H54 (cell line): ENCODE data around the gene CRYBB2.
"Not testable (repeated sequence)": the region's sequence is repeated elsewhere in the genome, so short reads cannot be mapped to it uniquely, and the experiment has no call there.

Source experiments
- DNase-seq: peaks from one replicate; pipeline ENCODE4 v3.0.0; 2011; ENCODE audit warnings: low spot score, mixed read lengths; ENCODE audit not compliant: insufficient read length
- FAIRE-seq: peaks from 3 replicates; lab custom pipeline; 2011; peaks lifted over from hg19 to GRCh38; lab: Jason Lieb, UNC
- POLR2A ChIP-seq: IDR thresholded peaks from 2 replicates; pipeline ENCODE4 v1.6.1; 2011; ENCODE audit warnings: low read depth, mild to moderate bottlenecking, low read length

CRYBB2 gene

DNA sequence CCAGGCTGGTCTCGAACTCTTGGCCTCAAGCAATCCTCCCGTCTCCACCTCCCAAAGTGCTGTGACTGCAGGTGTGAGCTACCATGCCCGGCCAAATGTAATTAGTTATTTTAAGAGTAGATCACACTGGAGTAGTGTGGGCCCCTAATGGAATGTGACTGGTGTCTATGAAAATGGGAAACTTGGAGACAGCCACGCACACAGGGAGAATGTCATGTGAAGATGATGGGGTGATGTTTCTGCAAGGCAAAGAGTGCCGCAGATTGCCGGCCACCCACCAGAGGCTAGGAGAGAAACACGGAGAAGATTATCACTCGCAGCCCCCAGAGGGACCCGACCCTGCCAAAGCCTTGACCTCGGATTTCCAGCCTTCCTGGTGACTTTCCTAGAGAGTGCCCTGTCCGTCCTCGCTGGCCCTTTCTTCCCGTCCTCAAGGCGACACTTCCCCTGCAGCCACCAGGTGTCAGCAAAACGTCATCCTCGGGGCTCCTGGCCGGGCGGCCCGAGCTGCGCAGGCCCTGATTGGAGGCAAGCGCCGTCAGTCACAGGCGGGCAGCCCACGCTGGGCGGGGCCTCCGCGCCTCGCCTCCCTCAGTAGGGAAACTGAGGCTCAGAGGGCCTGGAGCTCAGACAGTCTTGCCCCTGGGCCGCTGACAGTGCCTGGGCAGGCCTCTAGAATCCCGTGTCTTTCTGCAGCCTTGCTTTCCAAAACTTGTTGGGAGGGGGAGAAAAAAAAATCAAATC, 16.3 kb downstream of the CRYBB2 start:
- FAIRE-seq: no peak
- DNase-seq: peak; percentile 92
- no peak for TF ChIP-seq POLR2A

DNA sequence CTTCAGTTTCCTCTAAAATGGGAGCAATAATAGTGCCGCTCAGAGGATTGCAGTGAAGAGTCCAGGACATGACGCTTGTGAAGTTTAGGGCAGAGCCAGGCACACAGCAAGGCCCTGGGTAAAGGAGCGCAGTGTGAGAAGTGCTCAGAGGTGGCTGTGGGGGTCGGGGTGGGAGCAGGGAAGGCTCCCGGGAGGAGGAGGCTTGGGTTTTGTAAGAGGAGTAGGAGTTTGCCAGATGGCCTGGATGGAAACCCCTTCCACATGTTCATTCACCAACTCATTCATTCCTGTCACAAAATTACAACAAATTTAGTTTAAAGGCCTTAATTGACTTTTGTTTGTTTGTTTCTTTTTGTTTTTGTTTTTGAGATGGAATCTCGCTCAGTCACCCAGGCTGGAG, 17.0 kb downstream of the CRYBB2 start:
- FAIRE-seq (no peak), DNase-seq (no peak)
- TF ChIP-seq POLR2A: no peak

DNA sequence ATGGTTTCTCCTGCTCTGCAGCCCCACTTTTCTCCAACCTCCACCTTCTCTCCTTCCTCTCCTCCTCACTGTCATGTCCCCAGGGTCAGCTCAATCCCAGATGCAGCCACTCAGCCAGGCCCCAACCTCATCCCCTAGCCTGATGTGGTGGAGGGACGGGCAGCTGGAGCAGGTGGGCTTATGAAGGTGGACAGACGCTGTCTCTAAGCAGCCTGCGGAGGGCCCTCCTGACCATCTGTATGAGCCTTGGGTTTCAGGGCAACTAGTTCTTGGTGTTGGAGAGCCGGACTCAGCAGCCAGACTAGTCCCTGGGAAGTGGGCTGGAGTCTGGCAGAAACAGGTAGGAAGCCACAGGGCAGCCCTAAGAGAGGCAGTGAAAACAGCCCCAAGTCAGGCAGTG, 18.1 kb downstream of the CRYBB2 start:
- no peak for DNase-seq
- no peak for TF ChIP-seq POLR2A
- FAIRE-seq: no peak

DNA sequence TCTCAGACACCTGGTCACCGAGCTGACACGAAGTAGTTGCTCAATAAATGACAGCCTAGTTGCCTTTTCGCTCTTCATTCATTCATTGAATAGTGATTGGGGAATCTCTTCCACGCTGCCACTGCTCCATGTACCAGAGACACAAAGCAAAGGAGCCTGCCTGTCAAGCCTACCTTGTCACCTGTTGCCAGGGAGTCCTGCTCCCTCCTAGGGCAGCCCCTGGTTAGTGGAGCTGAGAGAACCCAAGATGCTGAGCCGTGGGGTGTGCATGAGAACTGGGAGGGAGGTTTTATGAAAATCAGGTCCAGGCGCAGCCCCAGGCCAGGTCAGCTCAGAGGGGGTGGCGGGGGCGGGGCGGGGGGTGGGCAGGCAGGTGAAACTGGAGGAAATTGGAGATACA, 18.6 kb downstream of the CRYBB2 start:
- not testable (repeated sequence) for DNase-seq, FAIRE-seq

DNA sequence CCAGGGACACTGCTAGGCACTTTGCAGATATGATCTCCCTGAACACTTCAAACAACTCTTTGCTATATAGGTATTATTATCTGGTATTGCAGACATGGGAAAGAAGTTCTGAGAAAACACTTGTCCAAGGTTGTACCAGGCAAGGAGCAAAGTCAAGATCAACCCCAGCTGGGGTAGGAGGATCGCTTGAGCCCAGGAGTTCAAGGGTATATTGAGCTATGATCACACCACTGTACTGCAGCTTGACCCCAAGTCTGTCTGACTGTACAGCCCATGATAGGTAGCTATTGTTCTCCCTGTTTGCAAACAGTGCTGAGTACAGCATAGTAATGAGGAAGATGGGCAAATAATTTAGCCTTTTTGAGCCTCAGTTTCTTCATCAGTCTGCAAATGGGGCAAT, 35.7 kb downstream of the CRYBB2 start:
- FAIRE-seq, DNase-seq: not testable (repeated sequence)

DNA sequence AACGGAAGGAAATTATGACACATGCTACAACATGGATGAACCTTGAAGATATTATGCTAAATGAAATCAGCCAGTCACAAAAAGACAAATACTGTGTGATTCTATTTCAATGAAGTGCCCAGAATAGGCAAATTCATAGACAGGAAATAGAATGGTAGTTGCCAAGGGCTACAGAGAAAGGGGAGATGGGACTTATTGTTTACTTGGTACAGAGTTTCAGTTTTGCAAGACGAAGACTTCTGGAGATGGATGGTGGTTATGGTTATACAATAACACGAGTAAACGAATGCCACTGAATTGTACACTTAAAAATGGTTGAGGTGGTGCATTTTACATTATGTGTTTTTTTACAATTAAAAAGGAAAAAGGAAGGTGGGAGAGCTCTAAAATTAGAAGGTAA, 48.1 kb downstream of the CRYBB2 start:
- DNase-seq, FAIRE-seq: not testable (repeated sequence)

DNA sequence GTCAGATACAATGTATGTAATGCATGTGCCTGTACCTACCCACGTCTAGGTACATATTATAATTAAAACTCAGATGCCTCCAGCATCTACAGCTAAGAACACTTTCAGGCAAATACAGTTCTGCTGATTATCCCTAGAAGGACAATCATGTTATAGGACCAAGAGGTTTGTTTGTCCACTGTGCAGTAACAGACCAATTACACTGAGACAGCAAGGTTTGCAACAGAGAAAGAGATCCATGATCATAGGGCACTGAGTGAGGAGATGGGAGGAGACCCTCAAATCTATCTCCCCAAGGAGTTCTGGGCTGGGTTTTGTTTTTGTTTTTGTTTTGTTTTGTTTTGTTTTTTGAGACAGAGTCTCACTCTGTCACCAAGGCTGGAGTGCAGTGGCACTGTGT, 49.5 kb downstream of the CRYBB2 start:
- FAIRE-seq, DNase-seq: not testable (repeated sequence)

DNA sequence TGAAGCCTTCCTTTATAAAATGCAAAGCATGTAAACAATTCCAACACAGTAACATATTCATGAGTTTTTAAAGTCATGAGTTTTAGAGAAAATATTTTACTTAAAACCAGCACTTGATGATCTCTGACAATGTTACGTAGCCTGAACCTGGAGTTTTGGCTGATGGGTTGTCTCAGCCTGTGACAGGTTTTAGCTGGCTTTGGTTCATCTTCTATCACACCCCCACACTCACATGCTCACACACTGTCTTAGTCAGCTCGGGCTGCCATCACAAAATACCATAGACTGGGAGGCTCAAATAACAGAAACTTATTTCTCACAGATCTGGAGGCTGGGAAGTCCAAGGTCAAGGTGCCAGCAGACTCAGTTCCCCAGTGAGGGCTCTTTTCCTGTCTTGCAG, 50.6 kb downstream of the CRYBB2 start:
- not testable (repeated sequence) for FAIRE-seq

DNA sequence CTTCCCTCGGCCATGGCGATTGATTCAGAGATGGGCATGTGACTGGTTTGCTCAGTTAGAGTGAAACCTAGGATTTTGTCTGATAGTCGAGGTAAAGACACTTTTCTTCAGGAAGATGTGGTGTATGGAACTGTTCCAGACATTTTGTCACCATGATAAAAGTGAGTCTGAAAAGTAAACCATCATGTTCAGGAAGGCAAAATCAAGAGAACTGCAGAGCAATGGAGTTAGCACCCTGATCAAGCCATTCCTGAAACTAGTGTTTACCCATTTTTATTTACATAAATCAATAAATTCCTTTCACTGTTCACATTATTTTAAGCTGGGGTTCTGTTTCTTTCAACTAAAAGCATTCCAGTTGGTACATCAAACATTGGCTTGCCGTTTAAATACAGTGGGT, 53.8 kb downstream of the CRYBB2 start:
- not testable (repeated sequence) for FAIRE-seq, DNase-seq

More for the DNA sequence above, 50.6 kb downstream of the CRYBB2 start:
- not testable (repeated sequence) for DNase-seq

DNA sequence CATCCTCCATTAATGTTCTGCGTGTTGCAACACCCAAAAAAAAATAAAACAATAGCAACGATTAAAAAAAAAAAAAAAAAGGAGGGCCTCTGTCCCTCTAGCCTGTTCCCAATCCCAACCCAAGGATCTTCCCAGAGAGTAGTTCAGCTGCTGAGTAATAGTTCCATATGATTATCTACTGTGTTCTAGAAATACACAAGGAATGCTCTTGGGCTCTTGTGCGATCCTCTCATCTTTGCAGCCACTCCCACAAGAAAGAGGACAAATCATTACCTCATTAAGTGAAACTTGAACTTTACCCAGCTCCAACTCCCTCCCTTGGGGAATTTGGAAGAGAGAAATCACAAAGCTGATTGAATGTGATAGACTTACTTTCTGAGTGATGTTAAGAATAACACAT, 54.5 kb downstream of the CRYBB2 start:
- not testable (repeated sequence) for DNase-seq, FAIRE-seq

DNA sequence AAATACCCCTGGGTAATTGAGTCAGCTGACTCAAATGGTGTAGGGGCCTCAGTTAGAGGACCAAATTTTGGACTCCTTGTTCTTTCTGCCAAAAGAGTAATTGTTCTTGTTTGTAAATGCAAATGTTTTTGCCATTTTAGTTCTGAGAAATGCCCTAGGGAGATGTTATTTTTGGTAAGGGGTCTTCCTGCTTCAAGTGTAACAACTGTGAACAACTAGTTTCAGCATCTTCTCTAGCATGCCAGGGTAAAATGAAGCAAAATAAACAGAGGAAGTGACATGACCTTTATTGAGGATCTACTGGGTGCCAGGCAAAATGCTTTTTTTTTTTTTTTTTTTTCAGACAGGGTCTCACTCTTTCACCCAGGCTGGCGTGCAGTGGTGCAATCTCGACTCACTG, 60.7 kb downstream of the CRYBB2 start:
- not testable (repeated sequence) for DNase-seq, FAIRE-seq
